ENCODE data around the gene HUS1. TPM values are rescaled to one million over a fixed set of nuclear protein-coding genes. Genes with fewer than 3 reads are reported as not detected.

The HUS1 gene
- polyA plus RNA-seq, 2 of the 4 experiments (the other 2 are of a cell fraction): 18.0 to 39.8 TPM

- no peaks in the 10 kb centered on the region for H3K4me1 ChIP-seq
- no peak overlapping the region for H3K4me2 ChIP-seq
- no peak overlapping the region for H3K27ac ChIP-seq
- H3K9me3 ChIP-seq: no peaks in the 10 kb centered on the region
- CTCF ChIA-PET: interaction anchor here (0.8 to 1.9 kb wide), 3 partner anchors 12 to 691 kb away, joined by 4 to 6 read pairs (median 5); no protein-coding TSS in a partner anchor
- FAIRE-seq: no peak
- WGBS (ENCODE audit: missing lambda C conversion rate): 87% methylated on average over 6 of the region's 6 CpGs
- TF ChIP-seq EHMT2 (IDR thresholded peaks at IDR 0.05; ENCODE audit: low read depth): no peak
- TF ChIP-seq PHF8 (IDR thresholded peaks at IDR 0.05; ENCODE audit: borderline replicate concordance, low read depth): no peak
- no peak overlapping the region for H3K4me3 ChIP-seq
- no peak for DNase-seq (ENCODE audit: low read depth in 1 of 2, low spot score in 1 of 2)
- ATAC-seq: no peak
- POLR2A ChIA-PET: no interaction called here
Observed at GRCh38 chr7:47957156-47957555, 22.3 kb downstream of the HUS1 start.

- CTCF ChIA-PET: interaction anchor here (0.8 to 1.2 kb wide), 3 partner anchors 9 to 154 kb away, joined by 3 to 5 read pairs (median 3); no protein-coding TSS in a partner anchor
- ATAC-seq (no peak), FAIRE-seq (no peak), DNase-seq (ENCODE audit: low read depth in 1 of 2, low spot score in 1 of 2) (no peak)
- Histone ChIP-seq H3K4me3 (no peak overlapping the region), H3K27ac (no peak overlapping the region), H3K4me2 (no peak overlapping the region), H3K9me3 (no peaks in the 10 kb centered on the region), H3K4me1 (0 out of 3 replicates have a peak, but pooled peaks cover 2% of the 10 kb centered on the region)
- POLR2A ChIA-PET: no interaction called here
- TF ChIP-seq ZC3H11A (IDR thresholded peaks at IDR 0.05) (no peak), FOSB (CRISPR knock-in tag; IDR thresholded peaks at IDR 0.05) (no peak), GATA3 (IDR thresholded peaks at IDR 0.05; ENCODE audit: borderline replicate concordance) (no peak)
- 83% methylated on average over 6 of the region's 6 CpGs for WGBS (ENCODE audit: missing lambda C conversion rate)
Observed at GRCh38 chr7:47956220-47956619, 23.2 kb downstream of the HUS1 start.

- CTCF ChIA-PET: interaction anchor here (1.5 to 2.6 kb wide), 4 partner anchors 9 to 40 kb away, joined by 4 to 17 read pairs (median 6); no protein-coding TSS in a partner anchor
- Histone ChIP-seq H3K27ac (no peak overlapping the region), H3K4me2 (no peak overlapping the region), H3K4me3 (no peak overlapping the region), H3K9me3 (no peaks in the 10 kb centered on the region), H3K4me1 (0 out of 3 replicates have a peak, but pooled peaks cover 3% of the 10 kb centered on the region)
- ATAC-seq (peak in 1 of 2 experiments; percentile 16; a peak in 1 of 6 replicates), FAIRE-seq (no peak), DNase-seq (ENCODE audit: low read depth in 1 of 2, low spot score in 1 of 2) (no peak)
- POLR2A ChIA-PET: no interaction called here
- over 99% methylated on average over 4 of the region's 4 CpGs for WGBS (ENCODE audit: missing lambda C conversion rate)
- TF ChIP-seq TP53 (CRISPR knock-in tag; IDR thresholded peaks at IDR 0.05): no peak
- TF ChIP-seq CHD4 (IDR thresholded peaks at IDR 0.05; ENCODE audit: borderline replicate concordance): no peak
- TF ChIP-seq ZSCAN20 (CRISPR knock-in tag; IDR thresholded peaks at IDR 0.05): no peak
- no peak for TF ChIP-seq EHF (CRISPR knock-in tag; IDR thresholded peaks at IDR 0.05)
- TF ChIP-seq ESRRA (IDR thresholded peaks at IDR 0.05; ENCODE audit: borderline replicate concordance, low read length): no peak
- no peak for TF ChIP-seq MAFK (IDR thresholded peaks at IDR 0.05; ENCODE audit: partially characterized antibody)
- TF ChIP-seq PBX3 (IDR thresholded peaks at IDR 0.05): no peak
- TF ChIP-seq JUN (IDR thresholded peaks at IDR 0.05): no peak
- no peak for TF ChIP-seq SREBF2 (IDR thresholded peaks at IDR 0.05)
- no peak for TF ChIP-seq FOSL2 (IDR thresholded peaks at IDR 0.05)
- TF ChIP-seq FOSL2 (CRISPR knock-in tag; IDR thresholded peaks at IDR 0.05): no peak
- no peak for TF ChIP-seq KDM5A (IDR thresholded peaks at IDR 0.05)
- TF ChIP-seq CBX2 (IDR thresholded peaks at IDR 0.05; ENCODE audit: borderline replicate concordance, low read depth): no peak
- no peak for TF ChIP-seq HEYL (CRISPR knock-in tag; IDR thresholded peaks at IDR 0.05)
- no peak for TF ChIP-seq CEBPB (IDR thresholded peaks at IDR 0.05)
- no peak for TF ChIP-seq HOXB13 (CRISPR knock-in tag; IDR thresholded peaks at IDR 0.05; ENCODE audit: low read depth)
- TF ChIP-seq EP300 (IDR thresholded peaks at IDR 0.05): no peak
Observed at GRCh38 chr7:47954231-47954911, 25.0 kb downstream of the HUS1 start.

All from A549 (cell line).